ENCODE measurements around the gene HEATR9.

DNA sequence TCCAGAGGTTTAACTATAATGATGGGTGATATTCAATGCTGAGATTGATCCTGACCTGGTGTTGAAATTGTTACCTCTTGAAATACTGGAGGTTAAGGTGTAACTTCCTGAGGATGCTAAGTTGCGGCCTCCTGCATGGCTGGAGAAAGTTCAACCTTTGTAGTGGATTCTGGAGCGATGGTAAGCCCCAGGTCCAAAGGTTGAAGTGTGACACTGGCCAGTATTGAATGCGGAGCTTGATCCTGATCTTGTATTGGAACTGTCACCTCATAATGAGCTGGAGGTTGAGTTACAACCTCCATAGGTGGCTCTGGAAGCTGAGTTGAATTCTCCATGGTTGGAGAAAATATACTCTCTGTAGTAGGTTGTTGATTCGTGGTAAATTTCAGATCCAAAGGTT lies 44.9 kb upstream of the HEATR9 start:
- TF ChIP-seq, protein P1, sequence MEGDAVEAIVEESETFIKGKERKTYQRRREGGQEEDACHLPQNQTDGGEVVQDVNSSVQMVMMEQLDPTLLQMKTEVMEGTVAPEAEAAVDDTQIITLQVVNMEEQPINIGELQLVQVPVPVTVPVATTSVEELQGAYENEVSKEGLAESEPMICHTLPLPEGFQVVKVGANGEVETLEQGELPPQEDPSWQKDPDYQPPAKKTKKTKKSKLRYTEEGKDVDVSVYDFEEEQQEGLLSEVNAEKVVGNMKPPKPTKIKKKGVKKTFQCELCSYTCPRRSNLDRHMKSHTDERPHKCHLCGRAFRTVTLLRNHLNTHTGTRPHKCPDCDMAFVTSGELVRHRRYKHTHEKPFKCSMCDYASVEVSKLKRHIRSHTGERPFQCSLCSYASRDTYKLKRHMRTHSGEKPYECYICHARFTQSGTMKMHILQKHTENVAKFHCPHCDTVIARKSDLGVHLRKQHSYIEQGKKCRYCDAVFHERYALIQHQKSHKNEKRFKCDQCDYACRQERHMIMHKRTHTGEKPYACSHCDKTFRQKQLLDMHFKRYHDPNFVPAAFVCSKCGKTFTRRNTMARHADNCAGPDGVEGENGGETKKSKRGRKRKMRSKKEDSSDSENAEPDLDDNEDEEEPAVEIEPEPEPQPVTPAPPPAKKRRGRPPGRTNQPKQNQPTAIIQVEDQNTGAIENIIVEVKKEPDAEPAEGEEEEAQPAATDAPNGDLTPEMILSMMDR (IDR thresholded peaks at IDR 0.05), result no peak
- no peak for TF ChIP-seq POLR2A (IDR thresholded peaks at IDR 0.05)

Measured in esophagus squamous epithelium (tissue), 4 donors.